CD4-positive, alpha-beta memory T cell (primary cell): Measurements from ENCODE around the gene PTGES3. TPM values are rescaled to one million over a fixed set of nuclear protein-coding genes. Genes with fewer than 3 reads are reported as not detected.
"Not testable (repeated sequence)": the region's sequence is repeated elsewhere in the genome, so short reads cannot be mapped to it uniquely, and the experiment has no call there.

ENCODE experiments used
- CTCF ChIA-PET: fragments of 350-600 bp; sonication (Branson Sonifier 250); formaldehyde crosslinking; loops from one replicate; lab custom pipeline; 2021; ENCODE audit warnings: inconsistent platforms; ENCODE audit not compliant: partially characterized antibody; lab: Charles Lee
- POLR2A ChIA-PET: fragments of 350-600 bp; sonication (Branson Sonifier 250); formaldehyde crosslinking; loops from one replicate; lab custom pipeline; 2021; ENCODE audit not compliant: partially characterized antibody; lab: Charles Lee
- DNase-seq, 5 donors: peaks; one replicate each; pipeline versions ENCODE4 v3.0.0 to v3.0.0-alpha.2; 2020 to 2022; ENCODE audit warnings: mixed read lengths in 1 of 5
- H3K27ac ChIP-seq: one replicate; pipeline ENCODE4 v1.7.0; 2013; ENCODE audit warnings: low read depth, low read length
- H3K27me3 ChIP-seq: 2 replicates; pipeline ENCODE4 v1.7.0; 2013; ENCODE audit warnings: mild to moderate bottlenecking, low read length, moderate library complexity; ENCODE audit not compliant: insufficient read depth
- H3K36me3 ChIP-seq: 2 replicates; pipeline ENCODE4 v1.7.0; 2013; ENCODE audit warnings: mild to moderate bottlenecking, low read length, moderate library complexity; ENCODE audit not compliant: insufficient read depth
- H3K4me1 ChIP-seq: 2 replicates; pipeline ENCODE4 v1.7.0; 2013; ENCODE audit warnings: mild to moderate bottlenecking, low read length, moderate library complexity; ENCODE audit not compliant: insufficient read depth
- H3K4me3 ChIP-seq, 2 donors: one replicate each; pipeline ENCODE4 v1.7.0; 2013; ENCODE audit warnings: low read length in 2 of 2, mild to moderate bottlenecking in 1 of 2
- H3K9me3 ChIP-seq, 2 donors: one replicate each; pipeline ENCODE4 v1.7.0; 2013; ENCODE audit warnings: low read length in 2 of 2, control low read depth in 1 of 2; ENCODE audit not compliant: control insufficient read depth in 1 of 2
- H3K27ac Mint-ChIP-seq, 7 donors: one replicate each; pipeline ENCODE4 v1.8.0; 2020 to 2021; ENCODE audit warnings: mixed read lengths in 7 of 7, mild to moderate bottlenecking in 6 of 7, inconsistent platforms in 3 of 7, moderate library complexity in 3 of 7
- H3K27me3 Mint-ChIP-seq, 2 donors: one replicate each; pipeline ENCODE4 v1.8.0; 2020 to 2021; ENCODE audit warnings: mixed read lengths in 2 of 2
- H3K36me3 Mint-ChIP-seq, 2 donors: one replicate each; pipeline ENCODE4 v1.8.0; 2020 to 2021; ENCODE audit warnings: mixed read lengths in 2 of 2, inconsistent platforms in 1 of 2, mild to moderate bottlenecking in 1 of 2
- H3K4me1 Mint-ChIP-seq, 4 donors: one replicate each; pipeline ENCODE4 v1.8.0; 2020 to 2021; ENCODE audit warnings: mixed read lengths in 4 of 4, mild to moderate bottlenecking in 1 of 4
- H3K4me3 Mint-ChIP-seq, 8 donors: one replicate each; pipeline ENCODE4 v1.8.0; 2020 to 2021; ENCODE audit warnings: mixed read lengths in 8 of 8, mild to moderate bottlenecking in 7 of 8, moderate library complexity in 6 of 8, inconsistent platforms in 3 of 8
- H3K9me3 Mint-ChIP-seq, 8 donors: one replicate each; pipeline ENCODE4 v1.8.0; 2020 to 2021; ENCODE audit warnings: mixed read lengths in 8 of 8, mild to moderate bottlenecking in 5 of 8, inconsistent platforms in 3 of 8, moderate library complexity in 1 of 8
- intact Hi-C: fragments of 100-400 bp; cut with micrococcal nuclease; formaldehyde crosslinking; loops from one replicate; pipeline ENCODE4 v1.15.1; 2023
- polyA plus RNA-seq, 2 donors: library from polyadenylated mRNA; unstranded; fragments of 300-500 nt; fragmentation: Illumina TruSeq; gene quantifications; one replicate each; pipeline ENCODE4 v1.2.3, GENCODE V29; 2021
- total RNA-seq, 2 experiments: library from RNA; stranded (reverse); gene quantifications; one replicate each; pipeline ENCODE4 v1.2.3, GENCODE V29; 2021

The PTGES3 gene
- total and polyA plus RNA-seq, 4 experiments from 2014 or later = 191 to 353 (median 228) TPM

DNA sequence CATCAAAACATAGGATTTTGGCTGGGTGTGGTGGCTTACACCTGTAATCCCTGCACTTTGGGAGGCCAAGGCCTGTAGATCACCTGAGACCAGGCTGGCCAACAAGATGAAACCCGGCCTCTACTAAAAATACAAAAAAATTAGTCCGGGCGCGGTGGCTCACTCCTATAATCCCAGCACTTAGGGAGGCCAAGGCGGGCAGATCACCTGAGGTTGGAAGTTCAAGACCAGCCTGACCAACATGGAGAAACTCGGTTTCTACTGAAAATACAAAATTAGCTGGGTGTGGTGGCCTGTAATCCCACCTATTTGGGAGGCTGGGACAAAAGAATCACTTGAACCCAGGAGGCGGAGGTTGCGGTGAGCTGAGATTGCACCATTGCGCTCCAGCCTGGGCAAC is 40.1 kb downstream of the PTGES3 start:
- Mint-ChIP-seq H3K27ac (peak overlapping the region in 3 of 7 donors; percentile 7 to 78 (median 60)), H3K4me3 (peak overlapping the region in 1 of 8 donors; percentile 50), H3K36me3 (peaks cover 16 to 26% of the 10 kb centered on the region in 2 donors), H3K4me1 (peaks cover 18 to 35% (median 24%) of the 10 kb centered on the region in 4 donors)
- DNase-seq, H3K9me3 ChIP-seq, H3K9me3 Mint-ChIP-seq, H3K27ac ChIP-seq, intact Hi-C loops, H3K4me3 ChIP-seq, H3K27me3 Mint-ChIP-seq, H3K27me3 ChIP-seq: not testable (repeated sequence)
- POLR2A ChIA-PET = interaction anchor here (1.0 to 5.5 kb wide), 4 partner anchors 11 to 463 kb away, joined by 3 to 112 read pairs (median 32); partner anchors contain the start of genes BAZ2A, PTGES3 and STAT6
- CTCF ChIA-PET = interaction anchor here (1.2 kb wide), 1 partner anchor 10 kb away, joined by 4 read pairs; no protein-coding TSS in a partner anchor
- peaks cover 13% of the 10 kb centered on the region for H3K36me3 ChIP-seq
- peaks cover 25% of the 10 kb centered on the region for H3K4me1 ChIP-seq

DNA sequence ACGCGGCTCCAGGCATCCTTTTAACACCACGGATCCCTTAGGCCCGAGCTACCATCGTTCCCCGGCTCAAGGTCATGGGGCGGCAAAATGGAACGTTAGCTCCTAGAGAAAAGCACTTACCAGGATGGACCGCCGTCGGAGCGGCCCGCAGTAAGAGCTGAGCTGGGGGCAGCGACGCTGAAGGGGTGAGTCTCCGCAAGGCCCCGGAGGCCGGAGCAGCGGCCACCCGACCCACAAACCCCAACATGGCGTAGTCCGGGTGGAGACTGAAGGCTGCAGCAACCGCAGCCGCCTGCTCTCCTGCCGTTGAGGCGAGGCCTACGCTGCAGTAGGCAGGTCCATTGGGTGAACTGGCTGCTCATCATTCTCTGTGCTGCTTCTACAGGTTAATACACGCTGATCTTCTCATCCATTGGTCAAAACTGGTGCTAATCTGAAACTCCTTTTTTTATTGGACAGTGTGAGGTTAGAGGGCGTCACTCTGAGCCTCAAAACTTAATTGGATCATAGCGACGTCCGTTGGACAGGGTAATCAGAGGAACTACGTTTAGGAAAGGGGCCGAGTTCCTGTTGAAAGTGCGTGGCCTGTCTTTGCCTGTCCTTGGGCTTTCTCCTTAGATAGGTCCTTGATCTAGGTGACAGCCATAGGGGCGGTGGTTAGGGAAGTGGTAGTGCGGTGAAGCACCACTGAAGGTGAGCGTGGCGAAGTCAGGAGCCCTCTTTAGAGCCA is 42.2 kb downstream of the PTGES3 start, which contains the start of gene ATP5F1B:
TSS of gene ATP5F1B (minus strand) at position 268 of the 730 bp plus-strand sequence. CDS start at position 247, 21 bp downstream.
- H3K27me3 ChIP-seq = no peaks in the 10 kb centered on the region
- peaks cover 29% of the 10 kb centered on the region for H3K36me3 ChIP-seq
- Mint-ChIP-seq H3K27ac (peak within 1 kb of the TSS; percentile 78 to 99 (median 98)), H3K9me3 (no peaks in the 10 kb centered on the region), H3K4me1 (peaks cover 18 to 43% (median 30%) of the 10 kb centered on the region in 4 donors), H3K4me3 (peak within 1 kb of the TSS; percentile 68 to 99 (median 97)), H3K36me3 (peaks cover 21 to 40% of the 10 kb centered on the region in 2 donors), H3K27me3 (no peaks in the 10 kb centered on the region)
- H3K9me3 ChIP-seq = no peaks in the 10 kb centered on the region
- peak; percentile 91 to 97 (median 96) for DNase-seq
- peaks cover 33% of the 10 kb centered on the region for H3K4me1 ChIP-seq
- POLR2A ChIA-PET = interaction anchor here (0.6 to 5.5 kb wide), 22 partner anchors 10 to 1095 kb away, joined by 3 to 117 read pairs (median 4); partner anchors contain the start of genes BAZ2A, GLS2, NACA and PA2G4
- H3K27ac ChIP-seq = peak within 1 kb of the TSS; percentile 91
- intact Hi-C loops = loop anchor here (1.0 kb wide), 4 partner anchors 10 to 79 kb away; partner anchors contain the start of genes NACA and PTGES3
- H3K4me3 ChIP-seq = peak within 1 kb of the TSS; percentile 95 to 99
- CTCF ChIA-PET = interaction anchor here (0.7 to 3.4 kb wide), 7 partner anchors 10 to 124 kb away, joined by 3 to 38 read pairs (median 3); partner anchors contain the start of genes PTGES3 and RBMS2

DNA sequence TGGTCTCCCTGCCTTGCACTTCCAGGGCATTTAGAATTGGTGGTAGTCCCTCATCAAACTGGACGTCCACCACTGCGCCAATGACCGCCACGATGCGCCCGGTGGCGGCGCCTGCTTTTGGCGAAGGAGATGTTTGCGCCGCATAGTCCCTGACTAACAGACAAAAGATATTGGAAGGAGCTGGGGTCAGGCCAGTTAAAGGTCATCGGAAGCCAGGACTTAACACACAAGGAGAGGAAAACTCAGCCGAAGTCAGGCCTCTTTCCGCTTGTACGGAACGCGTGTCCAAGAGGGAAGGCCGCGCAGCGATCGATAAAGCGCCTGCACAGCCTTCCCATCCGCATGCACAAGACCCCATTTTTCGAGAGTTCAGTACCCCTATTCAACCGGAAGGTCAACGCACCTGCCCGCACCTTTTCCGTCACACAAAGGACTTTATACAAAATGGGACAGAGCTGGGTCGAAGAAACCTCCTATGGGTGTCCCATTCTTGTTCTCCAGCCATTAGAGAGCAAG is 42.8 kb downstream of the PTGES3 start:
- Mint-ChIP-seq H3K27ac (peak overlapping the region; percentile 78 to 99 (median 98)), H3K4me1 (peaks cover 18 to 43% (median 30%) of the 10 kb centered on the region in 4 donors), H3K9me3 (no peaks in the 10 kb centered on the region), H3K4me3 (peak overlapping the region; percentile 68 to 99 (median 97)), H3K27me3 (no peaks in the 10 kb centered on the region), H3K36me3 (peaks cover 25 to 45% of the 10 kb centered on the region in 2 donors)
- peak overlapping the region; percentile 91 for H3K27ac ChIP-seq
- no peaks in the 10 kb centered on the region for H3K9me3 ChIP-seq
- H3K36me3 ChIP-seq = peaks cover 33% of the 10 kb centered on the region
- H3K4me3 ChIP-seq = peak overlapping the region; percentile 95 to 99
- intact Hi-C loops = no loop called here
- no peaks in the 10 kb centered on the region for H3K27me3 ChIP-seq
- H3K4me1 ChIP-seq = peaks cover 33% of the 10 kb centered on the region
- ChIA-PET POLR2A (interaction anchor here (0.6 to 5.5 kb wide), 17 partner anchors 11 to 672 kb away, joined by 3 to 117 read pairs (median 5); partner anchors contain the start of genes BAZ2A, NACA, PA2G4 and PTGES3), CTCF (interaction anchor here (0.7 to 3.4 kb wide), 5 partner anchors 9 to 124 kb away, joined by 3 to 38 read pairs (median 8); partner anchors contain the start of gene RBMS2)
- no peak for DNase-seq

DNA sequence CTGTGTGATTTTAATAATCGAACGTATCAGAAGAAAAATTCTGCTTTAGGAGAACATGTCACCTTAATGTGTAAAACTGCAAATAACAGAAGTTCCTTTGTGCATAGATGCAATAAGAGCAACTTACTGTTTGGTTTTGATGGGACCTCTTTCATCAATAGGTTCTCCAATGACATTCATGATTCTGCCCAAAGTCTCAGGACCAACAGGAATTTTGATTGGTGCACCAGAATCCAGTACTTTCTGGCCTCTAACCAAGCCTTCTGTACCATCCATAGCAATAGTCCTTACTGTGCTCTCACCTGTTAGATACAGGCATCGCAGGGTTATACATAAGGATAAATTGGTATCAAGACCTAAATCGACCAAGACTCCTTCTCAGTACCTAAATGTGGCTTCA is 43.4 kb downstream of the PTGES3 start:
- H3K27me3 ChIP-seq = no peaks in the 10 kb centered on the region
- POLR2A ChIA-PET = interaction anchor here (2.4 to 5.5 kb wide), 7 partner anchors 10 to 527 kb away, joined by 5 to 117 read pairs (median 32); partner anchors contain the start of genes BAZ2A, NACA, PTGES3 and ZC3H10
- peak overlapping the region; percentile 68 to 99 (median 97) for H3K4me3 Mint-ChIP-seq
- H3K4me1 ChIP-seq = peaks cover 33% of the 10 kb centered on the region
- no peak for DNase-seq
- peaks cover 29 to 50% of the 10 kb centered on the region in 2 donors for H3K36me3 Mint-ChIP-seq
- peaks cover 22 to 47% (median 34%) of the 10 kb centered on the region in 4 donors for H3K4me1 Mint-ChIP-seq
- H3K27ac Mint-ChIP-seq = peak overlapping the region; percentile 78 to 99 (median 98)
- peak overlapping the region; percentile 91 for H3K27ac ChIP-seq
- intact Hi-C loops = no loop called here
- CTCF ChIA-PET = interaction anchor here (1.5 to 3.4 kb wide), 2 partner anchors 9 to 16 kb away, joined by 8 to 38 read pairs; no protein-coding TSS in a partner anchor
- no peaks in the 10 kb centered on the region for H3K9me3 ChIP-seq
- no peaks in the 10 kb centered on the region for H3K9me3 Mint-ChIP-seq
- H3K36me3 ChIP-seq = peaks cover 40% of the 10 kb centered on the region
- peak overlapping the region; percentile 95 to 99 for H3K4me3 ChIP-seq
- no peaks in the 10 kb centered on the region for H3K27me3 Mint-ChIP-seq

DNA sequence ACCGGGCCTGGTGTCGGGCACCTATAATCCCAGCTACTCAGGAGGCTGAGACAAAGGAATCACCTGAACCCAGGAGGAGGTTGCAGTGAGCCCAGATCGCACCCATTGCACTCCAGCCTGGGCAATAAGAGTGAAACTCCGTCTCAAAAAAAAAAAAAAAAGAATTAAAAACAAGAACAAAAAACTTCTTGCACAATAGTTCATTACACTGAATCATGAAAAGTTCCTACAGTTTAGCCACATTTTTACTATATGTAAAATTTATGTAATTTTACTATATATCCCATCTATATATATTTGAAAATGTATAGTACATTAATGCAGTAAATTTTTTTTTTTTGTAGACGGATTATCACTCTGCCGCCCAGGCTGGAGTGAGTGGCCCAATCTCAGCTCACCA is 46.9 kb downstream of the PTGES3 start:
- Histone ChIP-seq H3K27me3 (no peaks in the 10 kb centered on the region), H3K27ac (no peak overlapping the region), H3K36me3 (peaks cover 60% of the 10 kb centered on the region), H3K9me3 (no peaks in the 10 kb centered on the region), H3K4me3 (no peak overlapping the region), H3K4me1 (peaks cover 38% of the 10 kb centered on the region)
- Mint-ChIP-seq H3K27me3 (no peaks in the 10 kb centered on the region), H3K27ac (no peak overlapping the region), H3K4me1 (peaks cover 27 to 53% (median 39%) of the 10 kb centered on the region in 4 donors), H3K9me3 (no peaks in the 10 kb centered on the region), H3K4me3 (no peak overlapping the region), H3K36me3 (peaks cover 47 to 75% of the 10 kb centered on the region in 2 donors)
- intact Hi-C loops = no loop called here
- ChIA-PET CTCF (no interaction called here), POLR2A (interaction anchor here (1.6 to 3.9 kb wide), 2 partner anchors 12 to 46 kb away, joined by 4 to 19 read pairs; partner anchors contain the start of gene BAZ2A)
- no peak for DNase-seq

DNA sequence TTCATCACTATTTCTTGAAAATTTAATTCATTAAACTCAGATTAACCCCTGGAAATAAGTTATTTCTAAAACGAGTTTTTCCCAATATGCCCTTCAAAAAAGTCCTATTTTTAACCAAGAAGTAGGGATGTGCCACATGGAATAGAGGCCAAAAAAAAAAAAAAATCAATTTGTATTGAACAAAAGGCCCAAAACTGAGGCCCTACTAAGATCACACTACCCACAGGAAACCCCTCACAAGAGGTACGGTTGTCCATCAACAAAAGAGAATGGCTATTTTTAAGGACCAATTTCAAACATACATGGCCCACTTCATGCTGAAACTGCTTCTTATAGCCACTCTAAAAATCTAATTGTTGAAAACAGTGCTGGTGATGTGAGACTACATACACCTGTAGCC is 50.5 kb downstream of the PTGES3 start:
- Mint-ChIP-seq H3K9me3 (no peaks in the 10 kb centered on the region), H3K36me3 (peaks cover 33 to 53% of the 10 kb centered on the region in 2 donors), H3K27me3 (no peaks in the 10 kb centered on the region), H3K4me3 (peak overlapping the region in 1 of 8 donors; percentile 16), H3K27ac (peak overlapping the region; percentile 52 to 99 (median 94)), H3K4me1 (peaks cover 28 to 58% (median 45%) of the 10 kb centered on the region in 4 donors)
- no peaks in the 10 kb centered on the region for H3K9me3 ChIP-seq
- no peak for DNase-seq
- intact Hi-C loops = loop anchor here (2.0 to 10.0 kb wide), 7 partner anchors 47 to 813 kb away; partner anchors contain the start of genes DNAJC14, NAB2, NACA and PRIM1
- peaks cover 41% of the 10 kb centered on the region for H3K4me1 ChIP-seq
- peaks cover 42% of the 10 kb centered on the region for H3K36me3 ChIP-seq
- no peak overlapping the region for H3K4me3 ChIP-seq
- CTCF ChIA-PET = interaction anchor here (1.6 to 1.9 kb wide), 2 partner anchors 10 to 124 kb away, joined by 4 to 8 read pairs; no protein-coding TSS in a partner anchor
- POLR2A ChIA-PET = interaction anchor here (1.4 to 6.2 kb wide), 3 partner anchors 8 to 88 kb away, joined by 4 to 117 read pairs (median 19); partner anchors contain the start of genes ATP5F1B, BAZ2A and NACA
- no peaks in the 10 kb centered on the region for H3K27me3 ChIP-seq
- H3K27ac ChIP-seq = peak overlapping the region; percentile 81
